D721Med (cell line): Measurements from ENCODE around the gene ANKRD39.
"Not testable (repeated sequence)": the region's sequence is repeated elsewhere in the genome, so short reads cannot be mapped to it uniquely, and the experiment has no call there.

Experiments
- DNase-seq: peaks from one replicate; pipeline ENCODE4 v3.0.0; 2011; ENCODE audit warnings: low spot score; ENCODE audit not compliant: insufficient read length
- FAIRE-seq: peaks from 2 replicates; lab custom pipeline; 2011; peaks lifted over from hg19 to GRCh38; lab: Jason Lieb, UNC
- CTCF ChIP-seq: IDR thresholded peaks from 2 replicates; pipeline ENCODE4 v1.5.1; 2012; ENCODE audit warnings: mild to moderate bottlenecking, control low read depth; ENCODE audit not compliant: insufficient read depth; ENCODE audit errors: missing control alignments

ANKRD39 gene

GRCh38 chr2:96866149-96866548 lies 8.3 kb upstream of the ANKRD39 start:
- DNase-seq, result no peak

GRCh38 chr2:96865654-96866053 lies 7.8 kb upstream of the ANKRD39 start:
- TF ChIP-seq CTCF, result no peak
- DNase-seq, result no peak
- FAIRE-seq, result no peak

More at GRCh38 chr2:96866149-96866548, 8.3 kb upstream of the ANKRD39 start:
- TF ChIP-seq CTCF, result no peak
- no peak for FAIRE-seq

- DNase-seq (no peak), FAIRE-seq (no peak)
- no peak for TF ChIP-seq CTCF
These were observed 6.7 kb upstream of the ANKRD39 start for GRCh38 chr2:96864343-96865091.

- no peak for TF ChIP-seq CTCF
- DNase-seq (no peak), FAIRE-seq (no peak)
These were observed 5.9 kb upstream of the ANKRD39 start for GRCh38 chr2:96863575-96864342.

- FAIRE-seq, result not testable (repeated sequence)
These were observed 5.2 kb upstream of the ANKRD39 start for GRCh38 chr2:96863056-96863455.

GRCh38 chr2:96861074-96861473 lies 3.3 kb upstream of the ANKRD39 start:
- FAIRE-seq (no peak), DNase-seq (no peak)
- no peak for TF ChIP-seq CTCF

More at GRCh38 chr2:96863056-96863455, 5.2 kb upstream of the ANKRD39 start:
- not testable (repeated sequence) for DNase-seq

- no peak for DNase-seq
- TF ChIP-seq CTCF, result no peak
- FAIRE-seq, result no peak
These were observed 2.5 kb upstream of the ANKRD39 start for GRCh38 chr2:96860065-96861029.
